ENCODE measurements around the gene GRN.
A peak's percentile ranks its signal among the peaks of the same experiment; 100 is the strongest.
"Not testable (repeated sequence)": the region's sequence is repeated elsewhere in the genome, so short reads cannot be mapped to it uniquely, and the experiment has no call there.

GRN gene

GRCh38 chr17:44361292-44362260 is 16.5 kb downstream of the GRN start:
- no peak for DNase-seq
- in situ Hi-C loops (cut with HindIII; ENCODE audit: low pct_ligation_motif_present, low sequenced_read_pairs), result no loop called here
- Histone ChIP-seq H3K4me3 (ENCODE audit: low read depth, low read length) (no peak overlapping the region), H3K27me3 (replicated peaks) (no peaks in the 10 kb centered on the region), H3K27ac (no peak overlapping the region), H3K36me3 (replicated peaks) (no peaks in the 10 kb centered on the region)
- TF ChIP-seq CTCF (IDR thresholded peaks at IDR 0.05; ENCODE audit: low read depth, low read length, missing control alignments), result no peak

- peak overlapping the region; percentile 64 for H3K4me3 ChIP-seq (ENCODE audit: low read depth, low read length)
- H3K36me3 ChIP-seq (replicated peaks), result no peaks in the 10 kb centered on the region
- DNase-seq, result no peak
- peaks cover 3% of the 10 kb centered on the region for H3K27me3 ChIP-seq (replicated peaks)
- H3K27ac ChIP-seq, result no peak overlapping the region
- in situ Hi-C loops (cut with HindIII; ENCODE audit: low pct_ligation_motif_present, low sequenced_read_pairs), result no loop called here
- TF ChIP-seq CTCF (IDR thresholded peaks at IDR 0.05; ENCODE audit: low read depth, low read length, missing control alignments), result no peak
Observed at GRCh38 chr17:44362459-44362948, 17.4 kb downstream of the GRN start.

- no peaks in the 10 kb centered on the region for H3K36me3 ChIP-seq (replicated peaks)
- H3K27ac ChIP-seq, result no peak overlapping the region
- DNase-seq, result no peak
- in situ Hi-C loops (cut with HindIII; ENCODE audit: low pct_ligation_motif_present, low sequenced_read_pairs), result no loop called here
- peak overlapping the region; percentile 64 for H3K4me3 ChIP-seq (ENCODE audit: low read depth, low read length)
- TF ChIP-seq CTCF (IDR thresholded peaks at IDR 0.05; ENCODE audit: low read depth, low read length, missing control alignments), result no peak
- peaks cover 3% of the 10 kb centered on the region for H3K27me3 ChIP-seq (replicated peaks)
Observed at GRCh38 chr17:44362949-44363612, 18.0 kb downstream of the GRN start.

DNA sequence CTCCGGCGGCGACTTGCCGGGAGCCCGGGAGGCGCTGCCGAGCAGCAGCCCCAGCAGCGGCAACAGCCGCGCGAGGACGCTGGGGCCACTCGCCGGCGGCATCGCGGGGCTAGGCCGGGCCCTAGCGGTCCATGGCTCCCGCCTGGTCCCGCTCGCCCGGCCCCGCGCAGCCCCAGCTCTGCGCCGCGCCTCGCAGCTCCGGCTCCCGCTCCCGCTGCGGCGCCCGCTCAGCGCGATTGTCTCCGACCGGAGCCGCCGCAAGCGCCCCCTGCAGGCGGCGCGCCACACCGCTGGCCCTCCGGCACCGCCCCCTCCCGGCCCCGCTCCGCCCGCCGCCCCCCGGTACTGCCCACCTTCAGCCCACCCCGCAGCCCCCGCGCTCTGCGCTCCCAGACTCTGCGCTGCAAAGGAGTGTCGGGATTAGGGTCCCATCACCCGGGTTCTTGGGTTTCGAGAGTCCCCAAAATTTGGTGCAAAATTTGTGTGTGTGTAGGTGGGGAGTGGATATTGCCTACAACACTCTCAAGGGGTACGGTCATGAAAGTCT is 18.6 kb downstream of the GRN start, which contains the start of gene FAM171A2:
Gene FAM171A2, minus strand, starts transcription at position 241 of the 547 bp plus-strand sequence. Its CDS starts 139 bp downstream, at position 102.
- H3K4me3 ChIP-seq (ENCODE audit: low read depth, low read length), result peak within 1 kb of the TSS; percentile 64
- no peaks in the 10 kb centered on the region for H3K36me3 ChIP-seq (replicated peaks)
- peak; percentile 51 for TF ChIP-seq CTCF (IDR thresholded peaks at IDR 0.05; ENCODE audit: low read depth, low read length, missing control alignments)
- no peak for DNase-seq
- H3K27ac ChIP-seq, result no peak within 1 kb of the TSS
- peaks cover 3% of the 10 kb centered on the region for H3K27me3 ChIP-seq (replicated peaks)
- in situ Hi-C loops (cut with HindIII; ENCODE audit: low pct_ligation_motif_present, low sequenced_read_pairs), result no loop called here

GRCh38 chr17:44365051-44365450 is 19.9 kb downstream of the GRN start:
- H3K27me3 ChIP-seq (replicated peaks); DNase-seq; in situ Hi-C loops (cut with HindIII; ENCODE audit: low pct_ligation_motif_present, low sequenced_read_pairs): not testable (repeated sequence)

More at GRCh38 chr17:44365051-44365450, 19.9 kb downstream of the GRN start:
- not testable (repeated sequence) for H3K27ac ChIP-seq; H3K36me3 ChIP-seq (replicated peaks); H3K4me3 ChIP-seq (ENCODE audit: low read depth, low read length)
